Trophoblast cell (in vitro differentiated cells and primary cell): ENCODE measurements around the gene MXD3.

Source experiments
- DNase-seq, 2 donors: peaks; one replicate each; pipeline ENCODE4 v3.0.0-alpha.2; 2016
- H2AFZ ChIP-seq: 2 replicates; pipeline ENCODE4 v1.6.1; 2013; ENCODE audit warnings: low read length, moderate library complexity, mild to moderate bottlenecking; ENCODE audit not compliant: insufficient read depth, poor library complexity
- H2AK5ac ChIP-seq: 2 replicates; pipeline ENCODE4 v1.6.1; 2013; ENCODE audit warnings: mild to moderate bottlenecking, low read length
- H2BK120ac ChIP-seq: 2 replicates; pipeline ENCODE4 v1.6.1; 2013; ENCODE audit warnings: low read length, mild to moderate bottlenecking, moderate library complexity; ENCODE audit not compliant: insufficient read depth, poor library complexity
- H2BK12ac ChIP-seq: 2 replicates; pipeline ENCODE4 v1.6.1; 2013; ENCODE audit warnings: mild to moderate bottlenecking, low read length, moderate library complexity
- H2BK5ac ChIP-seq: 2 replicates; pipeline ENCODE4 v1.6.1; 2013; ENCODE audit warnings: low read length, low read depth, moderate library complexity, mild to moderate bottlenecking; ENCODE audit not compliant: poor library complexity
- H3K14ac ChIP-seq: 2 replicates; pipeline ENCODE4 v1.6.1; 2013; ENCODE audit warnings: mild to moderate bottlenecking, low read length
- H3K18ac ChIP-seq: 2 replicates; pipeline ENCODE4 v1.6.1; 2013; ENCODE audit warnings: mild to moderate bottlenecking, low read length
- H3K23ac ChIP-seq: 2 replicates; pipeline ENCODE4 v1.6.1; 2013; ENCODE audit warnings: low read length
- H3K27ac ChIP-seq: 2 replicates; pipeline ENCODE4 v1.5.1; 2013; ENCODE audit warnings: low read depth, mild to moderate bottlenecking, inconsistent platforms, low read length, moderate library complexity
- H3K27me3 ChIP-seq: 2 replicates; pipeline ENCODE4 v1.6.1; 2013; ENCODE audit warnings: inconsistent platforms, mild to moderate bottlenecking, low read length, moderate library complexity; ENCODE audit not compliant: insufficient read depth
- H3K36me3 ChIP-seq, 2 experiments: 1 replicate in 1 of 2; 2 replicates in 1 of 2; pipeline ENCODE4 v1.6.1; 2013; ENCODE audit warnings: low read length in 2 of 2, mild to moderate bottlenecking in 2 of 2, moderate library complexity in 1 of 2; ENCODE audit not compliant: insufficient read depth in 2 of 2, control insufficient read depth in 1 of 2
- H3K4ac ChIP-seq: 2 replicates; pipeline ENCODE4 v1.6.1; 2013; ENCODE audit warnings: low read depth, mild to moderate bottlenecking, low read length, moderate library complexity
- H3K4me1 ChIP-seq, 2 experiments: 1 replicate in 1 of 2; 2 replicates in 1 of 2; pipeline ENCODE4 v1.6.1; 2013; ENCODE audit warnings: low read length in 2 of 2, mild to moderate bottlenecking in 2 of 2, moderate library complexity in 1 of 2; ENCODE audit not compliant: insufficient read depth in 2 of 2, control insufficient read depth in 1 of 2
- H3K4me2 ChIP-seq: 2 replicates; pipeline ENCODE4 v1.6.1; 2013; ENCODE audit warnings: inconsistent platforms, mild to moderate bottlenecking, low read length, moderate library complexity
- H3K4me3 ChIP-seq: 2 replicates; pipeline ENCODE4 v1.5.1; 2013; ENCODE audit warnings: mild to moderate bottlenecking, low read depth, low read length, inconsistent platforms
- H3K79me1 ChIP-seq: one replicate; pipeline ENCODE4 v1.6.1; 2013; ENCODE audit warnings: low read length
- H3K79me2 ChIP-seq: 2 replicates; pipeline ENCODE4 v1.6.1; 2013; ENCODE audit warnings: low read length, mild to moderate bottlenecking; ENCODE audit not compliant: control insufficient read depth, insufficient read depth, poor library complexity
- H3K9ac ChIP-seq: 2 replicates; pipeline ENCODE4 v1.6.1; 2013; ENCODE audit warnings: mild to moderate bottlenecking, low read length
- H3K9me3 ChIP-seq: 2 replicates; pipeline ENCODE4 v1.6.1; 2013; ENCODE audit warnings: low read depth, mild to moderate bottlenecking, control low read depth, inconsistent platforms, low read length; ENCODE audit not compliant: insufficient read depth
- H4K12ac ChIP-seq: 2 replicates; pipeline ENCODE4 v1.6.1; 2013; ENCODE audit warnings: low read depth, mild to moderate bottlenecking, low read length, moderate library complexity
- H4K8ac ChIP-seq: 2 replicates; pipeline ENCODE4 v1.6.1; 2013; ENCODE audit warnings: low read depth, mild to moderate bottlenecking, low read length, moderate library complexity
- H4K91ac ChIP-seq: one replicate; pipeline ENCODE4 v1.6.1; 2013; ENCODE audit warnings: low read depth, mild to moderate bottlenecking, low read length, moderate library complexity
- WGBS: extraction: QIAGEN DNeasy Blood & Tissue Kit; methylation state at CpG from one replicate; pipeline ENCODE4 v1.1.7; 2013; ENCODE audit warnings: missing lambda C conversion rate; ENCODE audit not compliant: insufficient read length, insufficient coverage; ENCODE audit errors: extremely low coverage; 5-methylcytosine and 5-hydroxymethylcytosine counted together

Gene MXD3

GRCh38 chr5:177302354-177303110 lies 9.2 kb downstream of the MXD3 start:
- peaks cover 10% of the 10 kb centered on the region for H3K79me1 ChIP-seq
- H3K14ac ChIP-seq: no peak overlapping the region
- H3K27ac ChIP-seq: peak overlapping the region; percentile 21
- no peak overlapping the region for H2BK120ac ChIP-seq
- no peak overlapping the region for H3K18ac ChIP-seq
- peak overlapping the region; percentile 96 for H3K4me3 ChIP-seq
- H3K27me3 ChIP-seq: no peaks in the 10 kb centered on the region
- H3K4me1 ChIP-seq: peaks cover 23 to 34% of the 10 kb centered on the region in 2 experiments
- peaks cover 12% of the 10 kb centered on the region for H3K79me2 ChIP-seq
- H2BK12ac ChIP-seq: no peak overlapping the region
- H2BK5ac ChIP-seq: no peak overlapping the region
- WGBS: no CpG with 5 or more reads among the region's 24 CpGs
- DNase-seq: peak; percentile 44 to 65
- H4K8ac ChIP-seq: no peak overlapping the region
- peaks cover 23 to 34% of the 10 kb centered on the region in 2 experiments for H3K36me3 ChIP-seq
- peak overlapping the region; percentile 92 for H4K91ac ChIP-seq
- H3K9ac ChIP-seq: no peak overlapping the region
- no peak overlapping the region for H3K23ac ChIP-seq
- H3K4ac ChIP-seq: no peak overlapping the region
- H3K4me2 ChIP-seq: peak overlapping the region; percentile 74
- H2AFZ ChIP-seq: no peak overlapping the region
- H3K9me3 ChIP-seq: no peaks in the 10 kb centered on the region
- H2AK5ac ChIP-seq: no peak overlapping the region
- no peak overlapping the region for H4K12ac ChIP-seq

GRCh38 chr5:177301503-177302165 lies 10.1 kb downstream of the MXD3 start:
- Histone ChIP-seq H3K4me2 (peak overlapping the region; percentile 29), H4K8ac (no peak overlapping the region), H2BK5ac (no peak overlapping the region), H3K23ac (no peak overlapping the region), H3K9ac (no peak overlapping the region), H2BK12ac (no peak overlapping the region), H2AK5ac (no peak overlapping the region), H2BK120ac (no peak overlapping the region), H3K27ac (peak overlapping the region; percentile 21), H3K36me3 (peaks cover 16 to 28% of the 10 kb centered on the region in 2 experiments), H3K79me1 (peaks cover 10% of the 10 kb centered on the region), H3K79me2 (peaks cover 12% of the 10 kb centered on the region), H2AFZ (no peak overlapping the region), H3K4me1 (peaks cover 23 to 34% of the 10 kb centered on the region in 2 experiments), H3K14ac (no peak overlapping the region), H3K27me3 (no peaks in the 10 kb centered on the region), H3K9me3 (no peaks in the 10 kb centered on the region), H3K4me3 (no peak overlapping the region), H4K12ac (no peak overlapping the region), H3K4ac (no peak overlapping the region), H4K91ac (no peak overlapping the region), H3K18ac (no peak overlapping the region)
- WGBS: no CpG with 5 or more reads among the region's 7 CpGs
- DNase-seq: peak; percentile 97 to 99

GRCh38 chr5:177300951-177301350 lies 10.7 kb downstream of the MXD3 start:
- H3K4me3 ChIP-seq: no peak overlapping the region
- H3K4ac ChIP-seq: no peak overlapping the region
- no peak overlapping the region for H2BK5ac ChIP-seq
- H3K9me3 ChIP-seq: no peaks in the 10 kb centered on the region
- no peaks in the 10 kb centered on the region for H3K27me3 ChIP-seq
- no peak overlapping the region for H2BK12ac ChIP-seq
- no peak overlapping the region for H4K12ac ChIP-seq
- no peak overlapping the region for H3K14ac ChIP-seq
- no peak overlapping the region for H3K18ac ChIP-seq
- no peak overlapping the region for H3K9ac ChIP-seq
- peaks cover 16 to 28% of the 10 kb centered on the region in 2 experiments for H3K36me3 ChIP-seq
- H3K23ac ChIP-seq: no peak overlapping the region
- H3K79me1 ChIP-seq: peaks cover 10% of the 10 kb centered on the region
- H3K79me2 ChIP-seq: peaks cover 12% of the 10 kb centered on the region
- no peak overlapping the region for H2BK120ac ChIP-seq
- H3K4me1 ChIP-seq: peaks cover 23 to 34% of the 10 kb centered on the region in 2 experiments
- WGBS: no CpG with 5 or more reads among the region's 2 CpGs
- peak overlapping the region; percentile 19 for H3K27ac ChIP-seq
- H2AK5ac ChIP-seq: no peak overlapping the region
- H4K91ac ChIP-seq: no peak overlapping the region
- H4K8ac ChIP-seq: no peak overlapping the region
- peak; percentile 77 to 87 for DNase-seq
- H2AFZ ChIP-seq: no peak overlapping the region
- peak overlapping the region; percentile 29 for H3K4me2 ChIP-seq

- no peak overlapping the region for H4K91ac ChIP-seq
- H3K4me2 ChIP-seq: no peak overlapping the region
- peaks cover 16 to 28% of the 10 kb centered on the region in 2 experiments for H3K36me3 ChIP-seq
- no CpG with 5 or more reads among the region's 4 CpGs for WGBS
- no peak overlapping the region for H3K18ac ChIP-seq
- peak overlapping the region; percentile 19 for H3K27ac ChIP-seq
- H2BK5ac ChIP-seq: no peak overlapping the region
- H2AK5ac ChIP-seq: no peak overlapping the region
- H3K9me3 ChIP-seq: no peaks in the 10 kb centered on the region
- no peak overlapping the region for H3K14ac ChIP-seq
- H3K4me3 ChIP-seq: no peak overlapping the region
- no peak overlapping the region for H3K9ac ChIP-seq
- no peak overlapping the region for H3K23ac ChIP-seq
- no peaks in the 10 kb centered on the region for H3K27me3 ChIP-seq
- H2BK120ac ChIP-seq: no peak overlapping the region
- H3K79me2 ChIP-seq: peaks cover 12% of the 10 kb centered on the region
- no peak overlapping the region for H4K8ac ChIP-seq
- H2BK12ac ChIP-seq: no peak overlapping the region
- no peak overlapping the region for H4K12ac ChIP-seq
- H2AFZ ChIP-seq: no peak overlapping the region
- H3K79me1 ChIP-seq: peaks cover 10% of the 10 kb centered on the region
- peaks cover 23 to 34% of the 10 kb centered on the region in 2 experiments for H3K4me1 ChIP-seq
- H3K4ac ChIP-seq: no peak overlapping the region
- peak; percentile 38 to 53 for DNase-seq
Observed at GRCh38 chr5:177300236-177300880, 11.3 kb downstream of the MXD3 start.
